T-helper 1 cell treated with Interleukin-12 subunit alpha and Interleukin-12 subunit beta and Interleukin-4 antibody, amounts not matched to agents 30 ng/mL and 1 ng/mL, for 36 hours (primary cell): ENCODE results near the gene SNAI1. TPM values are rescaled to one million over a fixed set of nuclear protein-coding genes. Genes with fewer than 3 reads are reported as not detected.

Source experiments
- intact Hi-C: fragments of 100-400 bp; cut with micrococcal nuclease; formaldehyde crosslinking; loops from one replicate; pipeline ENCODE4 v1.15.1; 2024
- total RNA-seq: library from RNA; stranded (reverse); gene quantifications from 2 replicates; pipeline ENCODE4 v1.2.3, GENCODE V29; 2022

Gene SNAI1
- total RNA-seq, 1 donor from 2014 or later = 0.39 TPM

DNA sequence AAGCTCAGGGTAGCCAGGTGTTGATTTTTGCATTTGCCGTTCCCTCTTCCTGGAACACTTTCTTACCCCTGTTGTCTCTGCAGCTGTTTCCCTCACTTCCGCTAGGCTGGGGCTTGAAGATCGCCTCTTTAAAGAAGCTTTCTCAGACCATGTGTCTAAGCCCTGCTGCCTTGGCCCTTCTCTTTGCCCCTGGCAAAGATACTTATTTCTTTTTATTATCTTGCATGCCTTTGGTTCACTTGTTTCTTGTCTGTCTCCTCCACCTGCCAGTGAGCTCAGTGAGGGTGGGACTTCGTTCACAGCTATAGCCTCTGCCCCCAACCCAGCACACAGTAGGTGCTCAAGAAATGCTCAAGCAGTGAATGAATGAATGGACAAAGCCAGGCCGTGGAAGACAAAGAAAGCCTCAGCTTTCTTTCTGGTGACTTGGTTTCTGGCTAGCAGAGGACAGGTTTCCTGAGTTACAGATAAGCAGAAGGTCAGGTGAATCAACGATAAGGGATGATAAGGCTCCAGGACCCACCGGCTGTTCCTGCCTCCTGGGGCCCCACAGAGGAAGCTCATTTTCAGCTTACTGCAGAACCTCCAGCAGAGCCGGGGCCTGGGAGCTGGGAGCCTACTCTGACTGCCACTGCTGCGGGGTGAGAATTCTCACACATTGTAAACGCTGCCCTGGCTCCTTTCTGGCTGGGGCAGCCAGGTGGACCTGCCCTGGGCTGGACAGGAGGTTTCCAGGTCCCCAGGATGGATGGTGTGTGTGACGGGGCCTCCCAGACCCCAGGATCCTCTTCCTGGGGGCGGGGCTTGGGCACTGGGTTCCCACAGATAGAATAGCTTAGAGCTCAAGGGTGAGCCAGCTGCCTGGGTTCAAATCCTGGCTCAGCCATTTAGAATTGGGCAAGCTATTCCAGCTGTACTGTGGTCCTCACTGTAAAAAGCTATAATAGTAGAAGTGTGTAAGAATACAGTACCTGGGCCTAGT is 29.8 kb downstream of the SNAI1 start:
- intact Hi-C loops = no loop called here

DNA sequence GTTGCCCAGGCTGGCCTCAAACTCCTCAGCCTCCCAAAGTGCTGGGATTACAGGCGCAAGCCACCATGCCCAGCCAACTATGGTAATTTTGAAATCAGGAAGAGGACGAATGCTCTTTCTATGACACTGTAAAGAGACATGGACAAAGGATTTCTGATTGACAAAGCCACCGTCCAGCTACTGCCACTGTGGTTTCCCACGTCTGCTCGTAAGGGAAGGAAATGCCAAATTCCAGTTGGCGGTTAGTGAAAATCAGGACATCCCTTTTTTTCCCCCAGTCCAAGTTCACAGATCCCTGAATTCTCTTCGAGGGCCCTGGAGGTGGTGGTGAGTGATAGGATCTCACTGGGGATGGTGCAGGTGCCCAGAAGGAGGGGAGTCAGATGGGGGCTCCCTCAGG is 31.2 kb downstream of the SNAI1 start:
- intact Hi-C loops = no loop called here

DNA sequence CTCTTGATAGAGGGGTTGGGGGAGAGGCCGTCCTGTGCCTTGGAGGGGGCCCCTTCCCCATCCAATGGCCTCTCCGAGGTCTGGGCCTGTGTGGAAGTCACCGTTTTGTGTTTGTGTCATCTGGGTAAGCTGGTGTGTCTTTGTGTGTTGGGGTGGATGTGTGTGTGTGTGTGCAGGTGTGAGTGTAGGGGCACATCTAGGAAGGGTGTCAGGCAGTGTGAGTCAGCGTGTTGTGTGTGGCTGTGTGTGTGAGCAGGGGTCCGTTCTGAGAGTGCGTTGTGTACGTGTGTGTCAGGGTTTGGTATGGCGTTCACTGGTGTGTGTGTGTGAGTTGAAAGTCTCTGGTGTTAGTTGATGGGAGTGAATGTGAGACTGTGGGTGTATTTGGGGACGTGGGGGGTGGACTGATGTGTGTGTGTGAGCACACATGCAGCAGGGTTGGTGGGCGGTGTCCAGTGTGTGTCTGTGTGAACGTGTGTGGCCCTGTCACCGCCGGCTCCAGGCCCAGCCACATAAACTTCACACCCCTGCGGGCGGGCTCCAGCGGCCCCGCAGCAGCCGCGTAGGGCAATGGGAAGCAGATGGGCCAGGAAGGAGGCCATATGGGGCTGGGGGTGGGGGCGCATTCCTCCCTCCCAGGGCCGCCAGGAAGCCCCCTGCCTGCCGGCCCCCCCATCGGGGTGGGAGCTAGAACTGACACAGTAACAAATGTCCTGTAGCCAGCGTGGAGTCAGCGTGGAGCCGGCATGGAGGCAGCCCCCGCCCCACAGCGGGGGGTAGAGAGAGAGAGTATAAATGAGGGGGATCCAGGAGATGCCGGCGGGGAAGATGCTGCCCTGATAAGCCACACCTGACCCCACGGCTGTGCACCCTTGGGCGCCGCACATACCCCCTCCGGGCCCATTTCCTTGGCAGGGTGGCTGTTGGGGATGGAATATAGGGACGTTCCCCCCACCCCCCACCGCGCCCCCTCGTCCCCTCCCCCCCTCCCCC is 32.1 kb downstream of the SNAI1 start:
- intact Hi-C loops = no loop called here

DNA sequence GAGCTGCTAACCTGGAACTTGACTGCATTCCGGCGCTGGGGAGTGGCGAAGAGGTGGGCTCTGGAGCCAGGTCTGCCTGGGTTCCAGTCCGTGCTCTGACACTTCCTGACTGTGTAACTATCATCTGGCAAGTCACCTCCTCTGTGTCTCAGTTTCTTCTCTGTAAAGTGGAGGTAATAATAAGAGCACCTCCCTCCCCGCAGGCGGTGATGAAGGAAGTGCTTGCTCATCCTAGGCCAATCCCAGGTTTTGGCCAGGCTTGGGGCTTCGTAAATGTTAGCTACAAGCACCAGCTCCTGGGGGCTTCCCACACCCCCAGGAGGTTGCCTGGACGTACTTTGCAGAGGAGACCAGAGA is 32.8 kb downstream of the SNAI1 start:
- intact Hi-C loops = no loop called here

DNA sequence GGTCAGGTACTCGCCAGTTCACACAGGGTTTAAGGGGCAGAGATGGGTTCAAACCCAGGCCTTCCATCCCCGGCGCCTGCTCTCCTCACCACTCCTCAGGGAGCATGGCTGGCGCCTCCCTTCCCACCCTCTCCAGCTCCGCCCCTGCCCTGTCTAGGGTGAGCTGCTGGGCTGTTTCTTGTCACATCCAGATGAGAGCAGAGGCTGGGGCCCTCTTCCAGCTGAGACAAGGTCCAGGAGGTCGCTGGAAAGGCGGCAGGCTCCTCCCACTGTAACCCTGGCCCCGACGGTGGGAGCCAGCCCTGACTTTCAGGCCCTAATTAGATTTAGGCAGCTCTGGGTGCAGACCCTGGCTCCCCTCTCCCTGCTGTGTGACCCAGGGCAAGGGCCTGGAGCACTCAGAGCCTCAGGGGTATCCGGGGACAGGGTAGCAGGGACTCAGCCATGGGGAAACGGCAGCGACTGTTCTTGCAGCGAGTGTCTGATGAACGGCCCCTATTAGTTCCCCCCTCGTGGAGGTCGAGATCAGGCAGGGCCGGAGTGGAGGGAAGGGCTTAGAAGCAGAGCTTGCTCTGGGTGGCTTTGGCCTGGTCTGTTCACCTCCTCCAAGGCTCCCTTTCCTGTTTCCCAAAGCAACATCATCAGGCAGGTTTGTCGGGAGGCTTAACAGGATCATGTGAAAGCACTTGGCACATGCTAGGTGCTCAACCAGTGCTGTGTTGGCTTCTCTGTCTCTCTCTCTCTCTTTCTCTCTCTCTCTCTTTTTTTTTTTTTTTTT is 33.4 kb downstream of the SNAI1 start:
- intact Hi-C loops = no loop called here

DNA sequence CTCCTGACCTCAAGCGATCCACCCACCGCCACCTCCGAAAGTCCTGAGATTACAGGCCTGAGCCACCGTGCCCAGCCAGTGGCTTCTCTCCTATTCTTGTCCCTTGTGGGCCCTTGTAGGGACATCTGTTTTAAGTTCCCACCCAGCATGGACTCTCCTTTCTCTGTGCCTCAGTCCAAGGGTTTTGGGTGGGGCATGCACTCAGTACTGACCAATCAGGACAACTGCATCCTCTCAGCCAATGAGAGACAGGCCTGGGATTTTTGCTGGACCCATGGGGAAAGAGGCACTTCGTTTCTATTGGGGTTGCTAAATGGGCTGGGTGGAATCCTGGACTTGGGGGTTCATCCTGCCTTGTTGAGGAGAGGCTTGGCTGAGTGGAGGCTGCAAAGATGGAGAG is 34.4 kb downstream of the SNAI1 start:
- intact Hi-C loops = no loop called here

DNA sequence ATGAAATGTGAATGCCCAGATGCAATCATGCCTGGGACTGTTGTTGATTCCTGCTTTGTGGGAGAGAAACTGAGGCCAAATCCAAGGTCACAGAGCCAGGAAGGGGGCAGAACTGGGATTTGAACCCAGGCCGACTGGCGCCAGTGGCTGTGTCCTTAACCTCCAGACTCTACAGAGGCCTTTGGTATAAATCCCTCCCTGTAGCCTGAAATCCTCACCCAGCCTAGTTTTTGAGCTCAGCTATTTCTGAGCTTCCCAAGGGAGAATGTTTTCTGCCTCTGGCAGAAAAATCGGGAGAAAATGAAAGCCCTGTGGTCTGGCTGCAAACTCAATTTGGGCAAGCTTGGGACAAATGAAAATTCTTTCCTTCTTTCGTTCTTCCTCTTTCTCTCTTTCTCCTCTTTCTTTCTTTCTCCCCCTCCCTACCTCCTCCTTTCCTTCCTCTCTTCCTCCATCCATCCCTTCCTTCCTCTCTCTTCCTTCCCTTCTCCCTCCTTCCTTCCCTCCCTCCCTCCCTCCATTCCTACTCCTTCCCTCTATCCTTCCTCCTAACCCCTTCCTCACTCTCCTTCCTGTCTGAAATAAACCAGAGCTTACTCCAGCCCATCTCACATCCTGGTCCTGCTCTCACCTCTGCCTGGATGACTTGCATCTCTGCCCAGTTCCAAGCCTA is 34.9 kb downstream of the SNAI1 start:
- intact Hi-C loops = no loop called here

DNA sequence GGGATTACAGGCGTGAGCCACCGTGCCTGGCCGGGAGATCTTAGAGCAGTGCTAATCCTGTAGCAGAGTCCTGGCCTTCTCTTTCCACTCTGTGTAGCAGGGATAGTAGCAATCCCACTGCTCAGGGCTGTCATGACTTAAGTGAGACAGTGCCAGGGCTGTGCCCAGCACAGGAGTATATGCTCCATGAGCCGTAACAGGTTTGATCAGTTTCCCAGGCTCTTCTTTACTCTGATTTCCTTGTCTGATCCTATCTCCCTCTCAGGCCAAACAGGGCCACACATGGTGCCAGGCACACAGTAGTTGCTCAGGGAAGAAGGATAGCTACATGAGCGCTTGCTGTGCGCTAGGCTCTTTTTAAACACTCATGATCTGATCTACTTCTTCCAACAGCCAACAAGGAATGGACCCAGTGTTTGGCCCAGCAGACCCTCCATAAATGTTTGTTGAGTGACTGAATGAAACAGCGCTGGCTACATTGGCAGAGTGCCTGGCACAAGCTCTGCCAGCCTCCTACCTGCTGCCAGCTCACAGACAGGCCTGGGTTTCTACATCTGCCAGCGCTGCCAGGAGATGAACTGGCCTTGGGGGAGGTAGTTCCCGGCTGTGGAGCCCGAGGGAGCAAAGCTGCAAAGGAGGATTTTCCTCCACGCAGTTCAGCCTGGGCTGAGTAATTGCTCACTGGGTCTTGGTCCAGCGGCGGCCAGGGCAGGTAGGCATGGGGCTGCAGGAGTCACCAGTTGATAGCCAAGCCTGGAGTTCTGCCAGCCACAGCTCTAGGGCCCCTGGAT is 36.9 kb downstream of the SNAI1 start:
- intact Hi-C loops = no loop called here

DNA sequence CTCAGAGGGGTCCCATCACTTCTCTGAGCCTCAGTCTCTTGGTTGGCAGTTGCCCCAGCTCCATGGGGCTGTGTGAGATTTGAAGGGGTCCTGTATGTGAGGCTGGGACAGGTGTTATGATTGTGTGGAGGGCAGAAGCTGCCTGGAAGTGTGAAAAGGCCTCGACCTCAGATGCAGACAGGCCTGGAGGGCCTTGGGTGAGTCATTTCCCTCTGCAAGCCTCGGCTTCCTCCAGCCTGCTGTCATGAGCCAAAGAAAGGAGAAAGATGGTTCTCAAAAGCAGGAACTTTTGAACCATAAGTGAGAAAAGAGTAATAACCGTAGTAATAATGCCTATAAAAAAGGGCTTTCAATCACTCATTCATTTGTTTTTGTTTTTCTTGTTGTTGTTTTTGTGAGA is 37.5 kb downstream of the SNAI1 start:
- intact Hi-C loops = no loop called here

DNA sequence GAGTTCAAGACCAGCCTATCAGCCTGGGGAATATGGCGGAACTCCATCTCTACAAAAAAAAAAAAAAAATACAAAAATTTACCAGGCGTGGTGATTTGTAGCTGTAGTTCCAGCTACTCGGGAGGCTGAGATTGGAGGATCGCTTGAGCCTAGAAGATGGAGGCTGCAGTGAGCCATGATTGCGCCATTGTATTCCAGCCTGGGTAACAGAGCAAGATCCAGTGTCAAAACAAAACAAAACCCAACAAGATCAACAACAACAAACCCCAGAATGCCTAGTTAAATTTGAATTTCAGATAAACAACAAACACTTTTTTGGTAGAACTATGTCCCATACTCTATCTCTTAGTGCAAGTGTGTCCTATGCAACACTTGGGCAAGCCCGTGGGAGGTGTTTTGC is 39.9 kb downstream of the SNAI1 start:
- intact Hi-C loops = no loop called here

DNA sequence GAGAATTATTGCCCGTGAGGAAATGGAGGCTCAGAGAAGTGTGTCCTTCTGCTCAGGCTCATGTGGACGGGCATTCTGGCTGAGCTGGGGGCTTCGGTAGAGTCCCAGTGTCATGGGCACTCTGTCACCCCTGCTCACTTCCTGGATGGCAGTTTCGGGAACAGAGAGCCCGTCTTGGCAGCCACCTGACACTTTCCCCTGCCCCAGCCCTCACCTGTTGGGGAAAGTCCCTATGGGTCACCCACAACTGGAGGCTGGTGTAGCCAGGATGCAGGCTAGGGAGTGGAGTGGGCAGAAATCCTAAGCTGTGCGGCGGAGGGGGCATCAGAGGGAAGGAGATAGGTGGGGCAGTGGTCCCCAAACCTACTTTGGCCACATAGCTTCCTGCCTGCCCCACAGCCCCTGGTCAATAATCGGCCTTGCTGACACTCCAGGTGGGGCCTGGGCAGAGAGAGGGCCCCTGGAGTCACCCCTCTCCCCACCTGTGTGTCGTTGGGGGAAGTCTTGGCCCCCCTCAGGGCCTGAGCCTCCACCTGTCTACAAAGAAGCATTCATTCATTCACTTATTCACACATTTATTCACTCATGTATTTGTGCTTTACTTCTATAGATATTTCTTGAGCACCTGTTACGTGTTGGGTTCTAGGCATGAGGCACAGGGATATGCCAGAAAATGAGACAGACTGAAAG is 40.5 kb downstream of the SNAI1 start:
- intact Hi-C loops = no loop called here

DNA sequence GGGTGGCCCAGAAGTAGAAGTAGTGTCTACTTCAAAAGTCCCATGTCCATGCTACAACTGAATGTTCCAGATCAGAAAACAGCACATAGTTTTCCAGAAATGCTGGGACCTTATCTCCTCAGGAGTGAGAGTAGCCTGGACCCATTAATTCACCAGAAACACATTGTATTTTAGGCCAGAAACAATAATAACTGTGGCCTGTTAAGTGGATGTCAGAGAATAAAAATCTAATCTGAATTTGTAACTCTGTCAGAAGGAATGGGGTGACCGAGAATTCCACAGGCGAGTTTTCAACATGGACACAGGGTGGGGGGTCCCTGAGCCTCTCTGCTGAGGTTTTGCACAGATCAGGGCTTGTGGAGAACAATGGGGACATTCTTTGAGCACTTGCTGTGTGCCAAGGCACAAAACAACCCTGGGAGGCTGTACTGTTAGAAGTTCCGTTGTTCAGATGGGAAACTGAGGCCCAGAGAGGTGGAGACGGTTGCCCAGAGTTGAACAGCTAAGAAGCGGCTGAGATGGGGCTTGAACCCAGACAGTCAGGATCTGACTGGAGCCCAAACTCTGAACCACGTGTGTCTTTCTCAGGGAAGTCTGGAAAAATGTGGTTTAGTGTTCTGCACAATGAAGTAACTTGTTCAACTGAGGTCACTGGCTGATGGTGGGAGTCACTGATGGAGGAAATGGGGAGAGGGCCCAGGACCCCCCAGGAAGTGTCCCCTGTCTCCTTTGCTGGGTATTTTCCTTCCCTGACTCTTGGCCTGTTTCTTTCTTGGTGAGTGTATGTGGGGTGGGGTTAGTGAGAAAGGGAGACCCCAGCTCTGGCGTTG is 44.2 kb downstream of the SNAI1 start:
- intact Hi-C loops = no loop called here

DNA sequence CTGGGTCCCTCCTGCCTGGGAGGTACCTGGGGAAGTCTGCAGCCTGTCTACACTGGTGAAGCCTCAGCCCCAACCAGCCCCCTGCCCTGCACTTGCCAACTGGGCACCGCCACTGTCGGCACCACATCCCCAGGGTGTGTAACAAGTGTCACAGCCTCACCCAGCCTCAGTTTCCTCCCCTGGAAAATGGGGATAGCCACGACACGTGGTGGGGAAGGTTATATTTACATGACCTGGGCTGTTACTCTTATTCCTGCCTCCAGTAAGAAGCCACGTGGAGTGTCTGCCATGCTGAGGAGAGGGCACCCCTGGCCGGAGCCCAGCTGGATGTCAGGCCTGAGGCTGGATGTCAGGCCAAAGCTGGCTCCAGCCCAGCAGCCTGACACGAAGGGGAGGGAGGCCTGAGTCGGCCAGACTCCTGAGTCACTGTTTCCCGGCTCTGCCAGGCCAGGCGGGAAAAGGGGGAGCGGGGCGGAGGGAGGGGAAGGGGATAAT is 44.9 kb downstream of the SNAI1 start:
- intact Hi-C loops = no loop called here

DNA sequence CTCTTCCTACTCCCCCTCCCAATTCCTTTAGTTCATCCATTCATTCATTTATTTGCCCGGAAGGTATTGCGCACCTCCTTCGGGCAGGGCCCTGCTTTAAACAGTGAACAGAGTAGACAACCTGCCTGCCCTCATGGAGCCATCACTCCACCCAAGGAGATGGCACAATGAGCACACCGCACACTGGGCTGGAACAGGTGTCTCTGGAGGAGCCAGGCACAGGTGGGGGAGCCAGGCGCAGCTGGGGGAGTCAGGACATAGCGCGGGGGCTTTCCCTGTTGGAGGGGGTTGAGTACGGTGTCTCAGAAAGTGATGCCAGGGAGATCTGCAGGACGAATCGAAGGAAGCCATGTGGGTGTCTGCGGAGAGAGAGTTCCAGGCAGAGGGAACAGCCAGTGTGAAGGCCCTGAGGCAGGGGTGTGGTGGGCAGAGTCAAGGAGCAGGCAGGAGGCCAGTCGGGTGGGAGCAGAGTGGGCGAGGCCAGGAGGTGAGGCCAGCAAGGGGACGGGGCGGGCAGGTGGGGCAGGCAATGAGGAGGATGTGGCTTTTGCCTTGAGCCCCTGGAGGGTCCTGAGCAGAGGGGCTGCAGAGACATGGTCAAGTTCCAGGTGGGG is 46.4 kb downstream of the SNAI1 start:
- intact Hi-C loops = no loop called here

DNA sequence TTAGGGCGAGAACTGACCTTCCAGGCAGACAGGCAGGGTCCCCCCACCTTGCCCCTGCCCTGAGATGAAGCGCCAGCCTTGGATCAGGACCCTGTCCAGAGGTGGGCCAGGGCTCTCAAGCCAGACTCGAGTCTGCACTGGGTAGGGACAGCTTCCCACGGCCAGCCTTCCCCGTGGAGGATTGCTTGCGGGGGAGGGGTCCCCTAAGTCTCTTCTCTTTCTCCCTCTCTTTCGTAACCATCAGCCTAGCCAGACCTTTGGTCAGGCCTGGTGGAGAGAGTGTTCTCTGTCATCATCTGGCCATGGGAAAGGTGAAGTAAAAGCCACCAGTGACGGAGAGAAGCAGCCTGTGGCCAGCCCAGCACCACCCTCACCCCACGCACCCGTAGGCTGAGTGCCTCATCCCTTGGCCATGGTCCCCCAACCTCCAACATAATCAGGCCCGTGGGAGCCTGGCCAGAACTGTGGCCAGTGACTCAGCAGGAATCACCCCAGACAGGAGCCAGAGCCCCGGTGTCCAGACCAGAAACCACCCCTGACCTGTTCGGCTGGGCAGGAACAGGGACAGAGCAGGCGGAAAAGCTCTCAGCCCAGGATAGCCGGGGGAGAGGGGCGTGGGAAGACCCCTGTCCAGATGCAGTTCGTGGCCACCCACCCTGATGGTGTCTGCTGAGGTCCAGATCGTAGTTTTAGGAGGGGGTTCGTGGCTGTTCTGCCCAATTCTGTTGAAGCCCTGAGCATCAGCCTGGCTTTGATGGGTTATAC is 47.1 kb downstream of the SNAI1 start:
- intact Hi-C loops = no loop called here

DNA sequence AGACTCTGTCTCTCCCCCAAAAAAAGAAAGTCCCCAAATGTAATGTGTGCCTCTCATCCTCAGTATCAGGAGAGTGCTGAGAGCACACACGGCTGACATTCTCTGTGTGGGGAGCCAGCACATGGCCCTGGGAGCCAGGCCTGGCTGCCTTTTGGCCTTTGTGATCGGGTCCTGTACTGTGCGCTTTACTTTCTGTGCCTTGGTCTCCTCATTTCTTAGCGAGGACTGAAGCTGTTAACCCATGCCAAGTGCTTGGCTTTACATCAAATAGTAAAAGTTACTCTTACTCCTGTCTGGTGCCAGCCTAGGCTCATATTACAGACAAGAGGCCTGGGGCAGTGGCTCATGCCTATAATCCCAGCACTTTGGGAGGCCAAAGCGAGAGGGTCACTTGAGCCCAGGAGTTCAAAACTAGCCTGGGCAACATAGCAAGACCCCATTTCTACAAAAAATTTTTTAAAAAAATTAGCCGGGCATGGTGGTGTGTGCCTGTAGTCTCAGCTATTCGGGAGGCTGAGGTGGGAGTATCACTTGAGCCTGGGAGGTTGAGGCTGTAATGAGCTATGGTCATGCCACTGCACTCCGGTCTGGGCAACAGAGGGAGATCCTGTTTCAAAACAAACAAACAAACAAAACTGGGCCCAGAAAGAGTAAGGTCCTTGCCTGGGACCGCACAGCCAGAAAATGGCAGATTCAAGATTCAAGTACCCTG is 50.3 kb downstream of the SNAI1 start:
- intact Hi-C loops = no loop called here
